OCI-LY7 (cell line): ENCODE data around the gene HLA-DMA. TPM values are rescaled to one million over a fixed set of nuclear protein-coding genes. Genes with fewer than 3 reads are reported as not detected.
A peak's percentile ranks its signal among the peaks of the same experiment; 100 is the strongest.

ENCODE experiments used
- BruUV-seq: library from RNA; stranded (reverse); fragments of 400-500 nt; replicated peaks from 2 replicates; lab custom pipeline; 2021; lab: Mats Ljungman, UMichigan
- CTCF ChIA-PET: fragments of 300-600 bp; sonication (Branson Sonifier 250); formaldehyde crosslinking; loops from one replicate; lab custom pipeline; 2022; ENCODE audit warnings: antibody characterized with exemption; ENCODE audit not compliant: unreplicated experiment; lab: Charles Lee
- POLR2A ChIA-PET: fragments of 300-600 bp; sonication (Branson Sonifier 250); formaldehyde crosslinking; loops from one replicate; lab custom pipeline; 2022; ENCODE audit warnings: antibody characterized with exemption; lab: Charles Lee
- DNase-seq: peaks from one replicate; pipeline ENCODE4 v3.0.0-alpha.2; 2015; ENCODE audit warnings: low spot score
- H2AFZ ChIP-seq: fragments of 200-600 bp; sonication (generic), shearing (Covaris generic); 2 replicates; pipeline ENCODE4 v1.6.1; 2014; ENCODE audit warnings: mild to moderate bottlenecking, antibody characterized with exemption, low read length, moderate library complexity
- H3K27ac ChIP-seq: fragments of 200-600 bp; sonication (generic); 2 replicates; pipeline ENCODE4 v1.5.1; 2014; ENCODE audit warnings: mixed run types, low read depth, mild to moderate bottlenecking, moderate library complexity, low read length, inconsistent platforms; ENCODE audit not compliant: poor library complexity, severe bottlenecking
- H3K36me3 ChIP-seq: fragments of 200-600 bp; sonication (generic); 2 replicates; pipeline ENCODE4 v1.6.1; 2014; ENCODE audit warnings: mild to moderate bottlenecking, antibody characterized with exemption, low read length, moderate library complexity, mixed read lengths; ENCODE audit not compliant: insufficient read depth
- H3K4me1 ChIP-seq: fragments of 200-600 bp; sonication (generic); 2 replicates; pipeline ENCODE4 v1.5.1; 2014; ENCODE audit warnings: mild to moderate bottlenecking, low read length; ENCODE audit not compliant: insufficient read depth, poor library complexity, severe bottlenecking
- H3K4me2 ChIP-seq: fragments of 200-600 bp; sonication (generic); 2 replicates; pipeline ENCODE4 v1.6.1; 2014; ENCODE audit warnings: mild to moderate bottlenecking, low read length
- H3K4me3 ChIP-seq: fragments of 200-600 bp; sonication (generic); 2 replicates; pipeline ENCODE4 v1.5.1; 2014; ENCODE audit warnings: mild to moderate bottlenecking, low read depth, low read length; ENCODE audit not compliant: poor library complexity, severe bottlenecking
- H3K79me2 ChIP-seq: fragments of 200-600 bp; sonication (generic); 2 replicates; pipeline ENCODE4 v1.6.1; 2016; ENCODE audit warnings: low read depth, mild to moderate bottlenecking, low read length, moderate library complexity, mixed read lengths; ENCODE audit not compliant: insufficient read depth
- H3K9me2 ChIP-seq: fragments of 200-600 bp; sonication (generic); 2 replicates; pipeline ENCODE4 v1.6.1; 2016; ENCODE audit warnings: mild to moderate bottlenecking, low read length, mixed read lengths; ENCODE audit not compliant: insufficient read depth
- H3K9me3 ChIP-seq: fragments of 200-600 bp; sonication (generic); 2 replicates; pipeline ENCODE4 v1.6.1; 2014; ENCODE audit warnings: mild to moderate bottlenecking, mixed run types, low read length, mixed read lengths
- H4K20me1 ChIP-seq: fragments of 200-600 bp; sonication (generic); 2 replicates; pipeline ENCODE4 v1.6.1; 2014; ENCODE audit warnings: mild to moderate bottlenecking, antibody characterized with exemption, low read length, moderate library complexity, mixed read lengths; ENCODE audit not compliant: insufficient read depth
- EZH2phosphoT487 ChIP-seq: fragments of 200-600 bp; sonication (generic); IDR thresholded peaks from 2 replicates; pipeline ENCODE4 v1.6.1; 2018; ENCODE audit warnings: low read depth, borderline replicate concordance, mild to moderate bottlenecking, mixed run types, antibody characterized with exemption, low read length, moderate library complexity, mixed read lengths
- intact Hi-C: fragments of 100-400 bp; cut with micrococcal nuclease; formaldehyde crosslinking; loops from one replicate; pipeline ENCODE4 v1.10.0; 2022; ENCODE audit not compliant: unreplicated experiment
- total RNA-seq, 2 experiments: library from RNA; depleted of rRNA in 1 of 2; stranded (reverse); fragments of >200 nt in 1 of 2; shearing (Covaris generic) in 1 of 2; gene quantifications; 2 replicates each; pipeline ENCODE4 v1.2.3, GENCODE V29; 2014 to 2022
- TF ChIP-seq, protein P1 (sequence below): fragments of 200-600 bp; sonication (generic); conservative IDR thresholded peaks from 2 replicates; pipeline ENCODE4 v1.5.1; 2014; ENCODE audit warnings: mild to moderate bottlenecking, antibody characterized with exemption, low read length, moderate library complexity, mixed read lengths

Gene HLA-DMA
- total RNA-seq, 2 experiments from 2014 or later, result 140 to 207 TPM

DNA sequence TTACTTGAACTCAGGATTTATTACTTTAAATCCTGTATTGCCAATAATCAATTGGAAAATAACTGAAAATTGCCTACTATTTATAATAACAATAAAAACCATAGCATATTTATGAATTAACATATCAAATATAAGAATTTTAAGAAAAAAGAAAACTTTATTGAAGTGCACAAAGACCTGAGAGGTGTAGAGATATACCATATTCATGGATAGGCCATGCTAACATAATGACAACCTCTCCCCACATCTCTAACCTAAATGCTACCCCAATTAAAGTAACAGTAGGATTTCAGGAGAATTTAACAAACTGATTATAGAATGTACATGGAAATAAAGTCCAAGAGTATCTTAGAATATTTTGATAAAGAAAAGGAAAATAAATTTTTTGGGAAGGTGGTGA lies 6.9 kb downstream of the HLA-DMA start:
- intact Hi-C loops, result loop anchor here (2.0 kb wide), 1 partner anchor 101 kb away; the partner anchor contains the start of gene PSMB8
- Histone ChIP-seq H3K4me2 (peak overlapping the region; percentile 95), H3K79me2 (peaks cover 63% of the 10 kb centered on the region), H3K9me2 (no peaks in the 10 kb centered on the region), H3K36me3 (peaks cover 46% of the 10 kb centered on the region), H3K9me3 (peaks cover 11% of the 10 kb centered on the region; the same call in 1 of the 2 replicates), H3K27ac (peak overlapping the region; percentile 99), H3K4me3 (peak overlapping the region; percentile 75), H3K4me1 (peaks cover 96% of the 10 kb centered on the region), H2AFZ (no peak overlapping the region; the same call in 1 of the 2 replicates), H4K20me1 (no peaks in the 10 kb centered on the region)
- ChIA-PET CTCF (no interaction called here), POLR2A (no interaction called here)
- BruUV-seq, result no TSS peak
- DNase-seq, result no peak
- TF ChIP-seq, protein P1, sequence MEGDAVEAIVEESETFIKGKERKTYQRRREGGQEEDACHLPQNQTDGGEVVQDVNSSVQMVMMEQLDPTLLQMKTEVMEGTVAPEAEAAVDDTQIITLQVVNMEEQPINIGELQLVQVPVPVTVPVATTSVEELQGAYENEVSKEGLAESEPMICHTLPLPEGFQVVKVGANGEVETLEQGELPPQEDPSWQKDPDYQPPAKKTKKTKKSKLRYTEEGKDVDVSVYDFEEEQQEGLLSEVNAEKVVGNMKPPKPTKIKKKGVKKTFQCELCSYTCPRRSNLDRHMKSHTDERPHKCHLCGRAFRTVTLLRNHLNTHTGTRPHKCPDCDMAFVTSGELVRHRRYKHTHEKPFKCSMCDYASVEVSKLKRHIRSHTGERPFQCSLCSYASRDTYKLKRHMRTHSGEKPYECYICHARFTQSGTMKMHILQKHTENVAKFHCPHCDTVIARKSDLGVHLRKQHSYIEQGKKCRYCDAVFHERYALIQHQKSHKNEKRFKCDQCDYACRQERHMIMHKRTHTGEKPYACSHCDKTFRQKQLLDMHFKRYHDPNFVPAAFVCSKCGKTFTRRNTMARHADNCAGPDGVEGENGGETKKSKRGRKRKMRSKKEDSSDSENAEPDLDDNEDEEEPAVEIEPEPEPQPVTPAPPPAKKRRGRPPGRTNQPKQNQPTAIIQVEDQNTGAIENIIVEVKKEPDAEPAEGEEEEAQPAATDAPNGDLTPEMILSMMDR, result no peak

DNA sequence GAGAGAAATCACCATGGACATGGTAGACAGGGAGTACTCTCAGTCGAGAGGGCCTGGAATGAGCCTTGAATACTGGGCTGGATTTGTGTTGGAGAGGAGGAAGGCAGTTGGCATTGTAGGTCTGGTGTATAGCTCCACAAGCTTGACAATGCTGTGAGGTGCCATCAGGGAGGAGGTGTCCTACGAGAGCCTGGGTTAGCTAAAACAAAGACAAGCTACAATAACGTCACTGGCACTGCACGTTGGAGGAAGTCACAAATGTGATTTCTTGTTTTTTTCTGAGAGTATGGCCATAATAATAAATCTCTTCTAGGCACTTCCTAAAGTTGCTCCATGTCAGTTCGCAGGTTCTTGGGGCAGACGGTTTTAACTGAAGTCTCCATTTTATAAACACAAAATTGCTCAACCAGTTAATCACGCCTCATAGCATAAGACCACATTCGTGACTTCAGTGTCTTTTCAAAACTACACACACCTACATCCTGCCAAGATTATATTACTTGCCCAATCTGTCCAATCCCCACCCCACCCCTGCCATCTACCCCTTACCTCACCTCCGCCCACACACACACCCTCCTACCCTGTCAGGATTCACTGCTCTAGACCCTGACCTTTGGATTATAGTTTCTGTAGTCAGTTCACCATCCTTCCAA lies 7.7 kb downstream of the HLA-DMA start:
- POLR2A ChIA-PET, result interaction anchor here (0.8 to 6.8 kb wide), 11 partner anchors 7 to 90 kb away, joined by 3 to 91 read pairs (median 5); partner anchors contain the start of genes BRD2 and HLA-DMA
- H3K27ac ChIP-seq, result peak overlapping the region; percentile 99
- no peaks in the 10 kb centered on the region for H3K9me2 ChIP-seq
- H4K20me1 ChIP-seq, result no peaks in the 10 kb centered on the region
- peak overlapping the region; percentile 95 for H3K4me2 ChIP-seq
- H3K36me3 ChIP-seq, result peaks cover 42% of the 10 kb centered on the region
- TF ChIP-seq, protein P1, result no peak
- TF ChIP-seq EZH2phosphoT487, result no peak
- no TSS peak for BruUV-seq
- H3K4me3 ChIP-seq, result peak overlapping the region; percentile 55
- intact Hi-C loops, result loop anchor here (2.0 kb wide), 1 partner anchor 100 kb away; the partner anchor contains the start of gene PSMB8
- DNase-seq, result peak; percentile 81
- H3K79me2 ChIP-seq, result peaks cover 62% of the 10 kb centered on the region
- H3K9me3 ChIP-seq, result peaks cover 11% of the 10 kb centered on the region; the same call in 1 of the 2 replicates
- peak overlapping the region; percentile 19; the same call in 1 of the 2 replicates for H2AFZ ChIP-seq
- H3K4me1 ChIP-seq, result peaks cover 89% of the 10 kb centered on the region
- CTCF ChIA-PET, result interaction anchor here (0.6 to 1.6 kb wide), 2 partner anchors 9 to 107 kb away, joined by 6 to 13 read pairs; partner anchors contain the start of gene TAP2
